ENCODE results near the gene SLC7A10. TPM values are rescaled to one million over a fixed set of nuclear protein-coding genes. Genes with fewer than 3 reads are reported as not detected.

The SLC7A10 gene
- total and polyA plus RNA-seq, 2 donors (not counting 1 experiment from before 2014, with no cell fraction given), result not detected

DNA sequence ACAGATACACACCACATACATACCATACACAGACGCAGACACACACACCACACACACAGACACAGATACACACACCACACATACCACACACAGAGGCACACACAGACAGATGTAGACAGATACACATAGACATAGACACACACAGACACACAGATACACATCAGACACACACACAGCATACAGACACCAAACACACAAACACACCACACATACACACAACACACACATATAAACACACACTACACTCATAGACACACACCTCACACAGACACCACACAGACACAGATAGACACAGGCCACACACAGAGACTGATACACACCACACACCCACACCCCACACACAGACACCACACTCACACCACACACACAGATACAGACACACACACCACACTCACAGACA lies 24.9 kb upstream of the SLC7A10 start:
- no peaks in the 10 kb centered on the region for H4K20me1 ChIP-seq (ENCODE audit: control insufficient read depth, extremely low read depth, insufficient read depth, low read length)
- no peaks in the 10 kb centered on the region for H3K9me3 ChIP-seq (ENCODE audit: control insufficient read depth, insufficient read depth, low read depth, low read length)
- no peaks in the 10 kb centered on the region for H3K4me1 ChIP-seq (ENCODE audit: control insufficient read depth, extremely low read depth, insufficient read depth, low read length)
- DNase-seq (ENCODE audit: low read depth in 2 of 2), result no peak
- H2AFZ ChIP-seq (ENCODE audit: low read length), result no peak overlapping the region
- H3K79me2 ChIP-seq (ENCODE audit: control insufficient read depth, insufficient read depth, low read length), result no peaks in the 10 kb centered on the region
- no peak overlapping the region for H3K4me2 ChIP-seq (ENCODE audit: extremely low read depth, insufficient read depth, low read length)
- no peak for TF ChIP-seq EZH2 (IDR thresholded peaks at IDR 0.05; ENCODE audit: low read length, missing control alignments)
- TF ChIP-seq, protein P1, sequence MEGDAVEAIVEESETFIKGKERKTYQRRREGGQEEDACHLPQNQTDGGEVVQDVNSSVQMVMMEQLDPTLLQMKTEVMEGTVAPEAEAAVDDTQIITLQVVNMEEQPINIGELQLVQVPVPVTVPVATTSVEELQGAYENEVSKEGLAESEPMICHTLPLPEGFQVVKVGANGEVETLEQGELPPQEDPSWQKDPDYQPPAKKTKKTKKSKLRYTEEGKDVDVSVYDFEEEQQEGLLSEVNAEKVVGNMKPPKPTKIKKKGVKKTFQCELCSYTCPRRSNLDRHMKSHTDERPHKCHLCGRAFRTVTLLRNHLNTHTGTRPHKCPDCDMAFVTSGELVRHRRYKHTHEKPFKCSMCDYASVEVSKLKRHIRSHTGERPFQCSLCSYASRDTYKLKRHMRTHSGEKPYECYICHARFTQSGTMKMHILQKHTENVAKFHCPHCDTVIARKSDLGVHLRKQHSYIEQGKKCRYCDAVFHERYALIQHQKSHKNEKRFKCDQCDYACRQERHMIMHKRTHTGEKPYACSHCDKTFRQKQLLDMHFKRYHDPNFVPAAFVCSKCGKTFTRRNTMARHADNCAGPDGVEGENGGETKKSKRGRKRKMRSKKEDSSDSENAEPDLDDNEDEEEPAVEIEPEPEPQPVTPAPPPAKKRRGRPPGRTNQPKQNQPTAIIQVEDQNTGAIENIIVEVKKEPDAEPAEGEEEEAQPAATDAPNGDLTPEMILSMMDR (conservative IDR thresholded peaks at IDR 0.05 in 1 of 2, IDR thresholded peaks at IDR 0.05 in 1 of 2; ENCODE audit: low read depth in 1 of 2, low read length in 2 of 2), result no peak
- H3K27me3 ChIP-seq (ENCODE audit: control insufficient read depth, insufficient read depth, low read length), result no peaks in the 10 kb centered on the region
- H3K27ac ChIP-seq (ENCODE audit: insufficient read depth, low read length), result no peak overlapping the region
- no peak overlapping the region for H3K9ac ChIP-seq (ENCODE audit: insufficient read depth, low read length)
- no peak overlapping the region for H3K4me3 ChIP-seq (replicated peaks in 1 of 4; ENCODE audit: control extremely low read depth in 1 of 4, insufficient read depth in 1 of 4, low read depth in 3 of 4, low read length in 4 of 4)
- H3K36me3 ChIP-seq (ENCODE audit: control insufficient read depth, insufficient read depth, low read length), result no peaks in the 10 kb centered on the region

DNA sequence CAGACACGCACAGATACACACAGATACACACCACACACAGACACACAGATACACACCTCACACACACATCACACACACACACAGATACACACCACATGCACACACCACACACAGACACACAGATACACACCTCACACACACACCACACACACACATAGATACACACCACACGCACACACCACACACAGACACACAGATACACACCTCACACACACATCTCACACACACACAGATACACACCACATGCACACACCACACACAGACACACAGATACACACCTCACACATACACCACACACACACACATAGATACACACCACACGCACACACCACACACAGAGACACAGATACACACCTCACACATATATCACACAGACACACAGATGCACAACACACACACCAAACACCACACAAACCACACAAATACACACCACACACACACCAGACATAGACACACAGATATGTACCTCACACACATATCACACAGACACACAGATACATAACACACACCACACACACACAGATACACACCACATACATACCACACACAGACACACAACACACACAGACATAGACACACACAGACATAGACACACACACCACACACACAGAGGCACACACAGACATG lies 24.2 kb upstream of the SLC7A10 start:
- Histone ChIP-seq H2AFZ (ENCODE audit: low read length) (no peak overlapping the region), H3K27ac (ENCODE audit: insufficient read depth, low read length) (no peak overlapping the region), H3K4me1 (ENCODE audit: control insufficient read depth, extremely low read depth, insufficient read depth, low read length) (no peaks in the 10 kb centered on the region), H4K20me1 (ENCODE audit: control insufficient read depth, extremely low read depth, insufficient read depth, low read length) (no peaks in the 10 kb centered on the region), H3K4me3 (replicated peaks in 1 of 4; ENCODE audit: control extremely low read depth in 1 of 4, insufficient read depth in 1 of 4, low read depth in 3 of 4, low read length in 4 of 4) (no peak overlapping the region), H3K4me2 (ENCODE audit: extremely low read depth, insufficient read depth, low read length) (no peak overlapping the region), H3K9ac (ENCODE audit: insufficient read depth, low read length) (no peak overlapping the region), H3K79me2 (ENCODE audit: control insufficient read depth, insufficient read depth, low read length) (no peaks in the 10 kb centered on the region), H3K27me3 (ENCODE audit: control insufficient read depth, insufficient read depth, low read length) (no peaks in the 10 kb centered on the region), H3K36me3 (ENCODE audit: control insufficient read depth, insufficient read depth, low read length) (no peaks in the 10 kb centered on the region), H3K9me3 (ENCODE audit: control insufficient read depth, insufficient read depth, low read depth, low read length) (no peaks in the 10 kb centered on the region)
- no peak for DNase-seq (ENCODE audit: low read depth in 2 of 2)
- TF ChIP-seq, protein P1 (conservative IDR thresholded peaks at IDR 0.05 in 1 of 2, IDR thresholded peaks at IDR 0.05 in 1 of 2; ENCODE audit: low read depth in 1 of 2, low read length in 2 of 2), result no peak
- no peak for TF ChIP-seq EZH2 (IDR thresholded peaks at IDR 0.05; ENCODE audit: low read length, missing control alignments)

DNA sequence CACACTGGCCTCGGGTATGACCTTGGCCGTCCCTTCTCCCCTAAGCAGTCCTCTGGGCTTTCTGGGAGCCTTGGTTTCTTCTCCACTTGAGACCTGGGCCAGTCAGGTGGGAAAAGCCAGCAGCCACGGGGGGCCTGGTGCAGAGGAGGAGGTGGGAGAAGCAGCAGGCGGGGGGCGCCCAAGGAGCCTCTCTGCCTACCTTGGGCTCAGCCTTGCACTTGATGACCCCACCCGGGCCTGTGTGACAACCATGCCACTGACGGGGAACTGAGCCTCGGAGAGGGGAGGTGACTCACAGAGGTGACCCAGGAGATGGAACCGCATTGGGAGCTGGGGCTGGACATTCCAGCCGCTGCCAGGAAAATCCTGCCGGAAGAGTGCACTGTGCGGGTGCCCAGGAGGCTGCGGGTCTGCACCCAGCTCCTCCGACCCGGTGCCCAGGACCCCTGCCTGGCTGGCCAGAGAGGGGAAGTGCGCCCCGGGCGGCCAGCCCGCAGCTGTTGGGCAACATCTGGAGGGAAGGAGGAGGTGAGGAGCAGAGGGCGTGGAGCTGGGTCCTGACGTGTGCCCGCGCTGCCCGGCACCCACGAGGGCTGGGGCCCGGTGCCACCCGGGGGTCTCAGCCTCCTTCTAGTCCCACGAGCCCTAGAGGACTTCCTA lies 23.4 kb upstream of the SLC7A10 start:
- Histone ChIP-seq H2AFZ (ENCODE audit: low read length) (no peak overlapping the region), H3K4me1 (ENCODE audit: control insufficient read depth, extremely low read depth, insufficient read depth, low read length) (no peaks in the 10 kb centered on the region), H3K4me2 (ENCODE audit: extremely low read depth, insufficient read depth, low read length) (no peak overlapping the region), H4K20me1 (ENCODE audit: control insufficient read depth, extremely low read depth, insufficient read depth, low read length) (no peaks in the 10 kb centered on the region), H3K36me3 (ENCODE audit: control insufficient read depth, insufficient read depth, low read length) (no peaks in the 10 kb centered on the region), H3K27ac (ENCODE audit: insufficient read depth, low read length) (no peak overlapping the region), H3K27me3 (ENCODE audit: control insufficient read depth, insufficient read depth, low read length) (no peaks in the 10 kb centered on the region), H3K4me3 (replicated peaks in 1 of 4; ENCODE audit: control extremely low read depth in 1 of 4, insufficient read depth in 1 of 4, low read depth in 3 of 4, low read length in 4 of 4) (no peak overlapping the region), H3K9ac (ENCODE audit: insufficient read depth, low read length) (no peak overlapping the region), H3K9me3 (ENCODE audit: control insufficient read depth, insufficient read depth, low read depth, low read length) (no peaks in the 10 kb centered on the region), H3K79me2 (ENCODE audit: control insufficient read depth, insufficient read depth, low read length) (no peaks in the 10 kb centered on the region)
- no peak for DNase-seq (ENCODE audit: low read depth in 2 of 2)
- TF ChIP-seq EZH2 (IDR thresholded peaks at IDR 0.05; ENCODE audit: low read length, missing control alignments), result no peak
- TF ChIP-seq, protein P1 (conservative IDR thresholded peaks at IDR 0.05 in 1 of 2, IDR thresholded peaks at IDR 0.05 in 1 of 2; ENCODE audit: low read depth in 1 of 2, low read length in 2 of 2), result no peak

Measured in fibroblast of lung (primary cell).